Loucy (cell line): ENCODE measurements around the gene PKHD1.

Experiments
- CTCF ChIP-seq: fragments of 200-600 bp; sonication (generic); conservative IDR thresholded peaks from 2 replicates; pipeline ENCODE4 v1.5.1; 2014; ENCODE audit warnings: mild to moderate bottlenecking, antibody characterized with exemption, low read length
- EZH2phosphoT487 ChIP-seq: fragments of 200-600 bp; IDR thresholded peaks from 2 replicates; pipeline ENCODE4 v1.6.1; 2018; ENCODE audit warnings: antibody characterized with exemption, mild to moderate bottlenecking, moderate library complexity, borderline replicate concordance

GRCh38 chr6:51793393-51793792, 294.0 kb downstream of the PKHD1 start:
- TF ChIP-seq CTCF (no peak), EZH2phosphoT487 (no peak)
